ENCODE measurements around the gene ZFP91.

ZFP91 gene

GRCh38 chr11:58586998-58587397 lies 8.1 kb downstream of the ZFP91 start:
- DNase-seq (ENCODE audit: low spot score), result no peak

DNA sequence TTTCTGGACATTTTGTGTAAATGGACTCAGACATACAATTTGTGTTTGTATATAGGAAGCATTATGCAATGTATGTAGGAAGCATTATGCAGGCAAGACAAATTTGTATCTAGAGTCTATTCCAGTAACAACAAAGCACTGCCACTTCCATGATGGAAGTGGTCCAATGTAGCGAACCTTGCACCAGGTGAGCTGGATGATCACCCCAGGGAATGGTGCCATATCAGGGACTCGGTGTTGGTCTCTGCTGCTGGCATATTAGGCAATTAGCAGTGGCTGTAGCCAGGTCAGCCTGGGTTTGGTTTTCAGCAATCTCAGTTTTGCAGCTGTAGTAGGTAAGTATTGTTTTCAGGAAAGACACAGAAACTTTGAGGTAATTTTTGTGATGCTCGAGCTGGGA lies 12.8 kb downstream of the ZFP91 start:
- DNase-seq (ENCODE audit: low spot score), result no peak

- DNase-seq (ENCODE audit: low spot score), result no peak
Measured at GRCh38 chr11:58592760-58593472, 14.1 kb downstream of the ZFP91 start.

GRCh38 chr11:58594826-58595225 lies 16.0 kb downstream of the ZFP91 start:
- DNase-seq (ENCODE audit: low spot score), result no peak

DNA sequence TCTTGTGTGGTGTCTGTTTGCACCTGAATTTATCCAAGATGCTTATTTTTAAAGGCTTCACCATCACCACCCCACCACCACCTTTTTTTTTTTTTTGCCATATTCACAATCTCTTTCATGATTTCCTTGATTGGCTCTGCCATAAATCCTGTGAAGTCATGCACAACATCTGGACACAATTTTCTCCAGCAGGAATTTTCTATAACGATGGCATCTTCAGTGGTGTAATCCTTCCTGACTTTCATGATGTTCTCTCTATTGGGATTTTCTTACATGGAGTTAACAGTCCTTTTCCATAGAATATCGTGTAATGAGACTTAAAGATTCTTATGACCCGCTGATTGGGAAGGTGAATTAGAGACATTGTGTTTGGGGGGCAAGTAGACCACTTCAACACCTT lies 17.8 kb downstream of the ZFP91 start:
- no peak for DNase-seq (ENCODE audit: low spot score)

DNA sequence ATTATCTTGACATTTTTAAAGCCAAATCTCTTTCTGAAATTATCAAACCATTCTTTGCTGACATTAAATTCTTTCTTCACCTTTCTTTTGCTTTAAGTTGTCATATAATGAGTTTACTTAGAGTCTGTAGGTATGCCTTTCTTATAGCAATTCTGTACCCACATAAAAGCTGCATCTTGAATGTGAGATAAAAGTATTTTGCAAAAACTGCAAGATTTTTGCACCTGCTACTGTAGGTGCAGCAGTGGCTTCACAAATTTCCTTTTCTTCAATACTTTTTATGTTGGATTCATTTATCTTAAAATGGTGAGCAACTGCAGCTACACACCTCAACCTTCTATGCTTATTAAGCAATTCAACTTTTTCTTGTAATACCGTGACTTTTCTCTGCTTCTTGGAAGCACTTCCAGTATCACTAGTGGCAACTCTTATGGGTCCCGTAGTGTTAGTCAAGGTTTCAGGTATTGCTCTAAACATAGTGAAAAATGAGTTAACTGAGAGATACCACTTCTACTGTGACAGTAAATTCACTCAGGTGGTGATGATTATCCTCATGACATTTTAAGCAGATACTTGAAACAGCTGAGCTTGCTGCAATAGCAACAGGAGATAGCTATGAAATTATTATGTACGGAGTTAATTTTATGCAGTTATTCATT lies 18.8 kb downstream of the ZFP91 start:
- no peak for DNase-seq (ENCODE audit: low spot score)

GRCh38 chr11:58600510-58600909 lies 21.6 kb downstream of the ZFP91 start:
- no peak for DNase-seq (ENCODE audit: low spot score)

DNA sequence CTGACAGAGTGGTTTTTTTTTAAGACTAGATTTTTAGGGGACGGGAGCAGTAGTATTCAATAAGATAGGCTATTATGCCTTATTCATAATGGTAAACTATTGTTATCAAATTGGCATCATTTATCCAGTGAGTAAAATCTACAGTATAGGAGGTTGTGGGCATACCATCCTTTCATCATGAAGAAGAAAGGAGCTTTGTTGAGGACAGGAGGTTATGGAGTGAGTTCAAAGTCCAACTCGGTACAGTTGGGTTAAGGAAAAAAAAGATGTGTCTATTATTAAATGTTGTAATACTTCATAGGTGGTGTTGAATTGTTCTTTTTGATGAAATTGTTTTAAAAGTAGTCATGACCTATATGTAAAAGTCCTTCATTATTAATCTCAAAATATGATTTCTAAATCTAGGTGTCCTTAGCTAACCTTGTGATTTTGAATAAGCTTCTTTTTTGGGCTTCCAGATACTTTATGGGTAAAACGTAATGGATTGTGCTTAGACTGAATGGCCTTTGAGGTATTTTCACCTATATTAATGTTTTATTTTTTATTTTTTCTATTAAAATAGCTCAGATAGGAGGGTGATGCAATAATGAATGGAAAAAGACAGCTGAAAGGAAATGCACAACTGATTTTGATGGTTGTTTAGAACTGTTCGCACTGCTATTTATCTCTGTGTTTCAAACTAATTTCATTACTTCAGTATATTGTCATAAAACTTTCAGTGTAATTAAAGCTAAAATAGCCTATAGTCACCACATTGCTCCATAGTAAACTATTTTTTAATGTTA lies 28.3 kb downstream of the ZFP91 start:
- no peak for DNase-seq (ENCODE audit: low spot score)

GRCh38 chr11:58608331-58608730 lies 29.5 kb downstream of the ZFP91 start:
- DNase-seq (ENCODE audit: low spot score), result no peak

DNA sequence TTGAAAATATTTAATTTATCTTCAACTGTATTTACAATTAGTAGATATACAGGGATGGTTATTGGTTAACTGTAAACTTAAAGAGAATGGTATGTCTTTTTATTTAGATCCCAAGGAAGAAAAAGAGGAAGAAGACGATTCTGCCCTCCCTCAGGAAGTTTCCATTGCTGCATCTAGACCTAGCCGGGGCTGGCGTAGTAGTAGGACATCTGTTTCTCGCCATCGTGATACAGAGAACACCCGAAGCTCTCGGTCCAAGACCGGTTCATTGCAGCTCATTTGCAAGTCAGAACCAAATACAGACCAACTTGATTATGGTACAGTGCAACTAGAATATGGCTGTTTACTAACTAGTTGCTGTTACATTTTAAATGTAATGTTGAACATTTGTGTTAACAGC lies 30.9 kb downstream of the ZFP91 start:
- DNase-seq (ENCODE audit: low spot score), result no peak

- no peak for DNase-seq (ENCODE audit: low spot score)
Measured at GRCh38 chr11:58613228-58613627, 34.4 kb downstream of the ZFP91 start.

GRCh38 chr11:58615559-58615958 lies 36.7 kb downstream of the ZFP91 start:
- DNase-seq (ENCODE audit: low spot score), result no peak

DNA sequence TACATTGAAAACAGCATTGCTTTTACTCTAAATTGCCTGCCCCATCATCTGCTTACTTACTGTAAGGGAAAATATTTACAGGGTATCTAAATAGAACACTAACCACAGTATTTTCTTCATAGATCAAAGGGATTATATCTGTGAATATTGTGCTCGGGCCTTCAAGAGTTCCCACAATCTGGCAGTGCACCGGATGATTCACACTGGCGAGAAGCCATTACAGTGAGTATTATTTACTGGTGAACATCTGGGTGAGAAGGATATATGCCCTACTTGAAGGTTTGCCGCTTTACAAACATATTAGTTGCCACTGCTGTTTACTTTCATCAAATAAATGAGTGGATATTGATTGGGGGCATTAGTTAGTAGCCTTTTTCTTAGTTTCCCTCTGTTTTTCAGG lies 37.7 kb downstream of the ZFP91 start:
- no peak for DNase-seq (ENCODE audit: low spot score)

GRCh38 chr11:58617976-58618557 lies 39.2 kb downstream of the ZFP91 start:
- peak; percentile 29 for DNase-seq (ENCODE audit: low spot score)

- DNase-seq (ENCODE audit: low spot score), result no peak
Measured at GRCh38 chr11:58621586-58622262, 42.9 kb downstream of the ZFP91 start.

DNA sequence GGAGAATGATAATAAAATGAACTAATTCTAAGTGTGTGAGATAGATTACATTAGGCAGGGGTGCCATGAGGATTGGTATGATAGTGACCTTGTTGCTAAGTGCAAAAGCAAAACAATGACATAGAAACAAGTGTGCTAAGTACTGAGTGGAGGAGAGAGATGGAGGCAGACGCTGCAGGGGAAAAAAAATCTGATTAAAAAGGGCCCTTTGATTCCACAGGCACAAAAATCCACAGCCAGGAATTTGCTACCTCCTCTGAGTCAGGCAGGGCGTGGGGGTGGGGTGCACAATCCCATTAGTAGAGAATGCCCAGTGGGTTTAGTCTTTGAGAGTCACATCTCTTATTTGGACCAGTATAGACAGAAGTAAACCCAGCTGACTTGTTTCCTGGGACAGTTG lies 43.5 kb downstream of the ZFP91 start, which contains the start of gene CNTF:
Gene CNTF, plus strand, starts transcription at position 322 of the 400 bp plus-strand sequence. CDS start 88 bp downstream, outside the sequence.
- no peak for DNase-seq (ENCODE audit: low spot score)

DNA sequence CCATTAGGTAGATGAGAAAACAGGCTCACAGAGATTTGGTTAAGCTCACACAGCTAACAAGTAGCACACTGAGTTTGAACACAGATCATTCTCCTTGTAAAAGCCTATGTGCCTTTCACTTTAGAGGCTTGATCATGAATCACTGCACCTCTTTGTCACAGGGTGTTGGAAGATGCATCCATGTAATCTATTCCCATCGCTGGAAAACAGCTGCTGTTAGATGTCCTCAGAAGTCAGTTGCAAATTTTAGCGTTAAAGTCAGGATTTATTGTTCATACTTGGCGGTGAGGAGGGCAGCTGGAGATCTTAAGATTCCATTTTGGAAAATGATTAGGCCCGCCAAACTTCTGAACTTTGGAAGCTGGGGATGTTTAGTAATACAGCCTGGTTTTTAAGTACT lies 46.2 kb downstream of the ZFP91 start:
- no peak for DNase-seq (ENCODE audit: low spot score)

GRCh38 chr11:58625826-58626460 lies 47.1 kb downstream of the ZFP91 start:
- no peak for DNase-seq (ENCODE audit: low spot score)

GRCh38 chr11:58626934-58627483 lies 48.1 kb downstream of the ZFP91 start:
- no peak for DNase-seq (ENCODE audit: low spot score)

DNA sequence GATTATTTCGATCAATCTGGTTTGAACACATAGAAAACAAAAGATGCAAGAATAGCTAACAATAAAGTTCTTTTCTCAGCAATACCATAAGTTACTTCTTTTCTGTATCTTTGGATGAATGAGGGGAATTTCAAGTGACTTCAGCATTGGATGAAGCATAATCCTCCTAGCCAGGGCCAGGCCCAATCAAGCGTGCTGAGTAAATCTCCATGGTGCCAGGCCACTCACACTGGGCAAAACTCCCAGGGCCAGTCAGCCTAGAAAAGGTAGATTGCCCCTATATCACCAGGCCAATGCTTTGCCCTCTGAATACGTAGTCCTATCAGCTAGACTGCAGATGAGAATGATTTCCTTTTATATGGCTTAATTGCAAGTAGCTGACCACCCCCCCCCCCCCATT lies 49.6 kb downstream of the ZFP91 start:
- no peak for DNase-seq (ENCODE audit: low spot score)

DNA sequence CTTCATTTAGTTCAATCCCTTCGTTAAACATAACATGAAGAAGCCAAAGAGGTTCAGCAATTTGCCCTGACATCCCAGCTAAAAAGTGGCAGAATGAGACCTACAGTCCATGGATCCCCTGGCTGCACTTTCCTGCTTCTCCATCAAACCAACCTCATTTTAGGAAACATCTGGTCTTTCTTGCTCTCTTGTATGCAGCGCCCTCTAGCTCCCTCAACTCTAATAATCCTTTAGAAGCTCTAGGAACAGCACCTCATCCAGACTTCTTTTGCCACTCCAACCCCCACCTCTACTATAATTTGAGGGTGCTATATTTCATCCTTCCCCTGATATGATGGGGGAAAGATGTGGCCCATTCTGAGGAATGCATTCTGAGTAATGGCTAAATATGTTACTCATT lies 51.0 kb downstream of the ZFP91 start:
- DNase-seq (ENCODE audit: low spot score), result no peak

Data from putamen (tissue), 1 donor.